ENCODE results near the gene PDCD6IP.
"Not testable (repeated sequence)": the region's sequence is repeated elsewhere in the genome, so short reads cannot be mapped to it uniquely, and the experiment has no call there.

DNA sequence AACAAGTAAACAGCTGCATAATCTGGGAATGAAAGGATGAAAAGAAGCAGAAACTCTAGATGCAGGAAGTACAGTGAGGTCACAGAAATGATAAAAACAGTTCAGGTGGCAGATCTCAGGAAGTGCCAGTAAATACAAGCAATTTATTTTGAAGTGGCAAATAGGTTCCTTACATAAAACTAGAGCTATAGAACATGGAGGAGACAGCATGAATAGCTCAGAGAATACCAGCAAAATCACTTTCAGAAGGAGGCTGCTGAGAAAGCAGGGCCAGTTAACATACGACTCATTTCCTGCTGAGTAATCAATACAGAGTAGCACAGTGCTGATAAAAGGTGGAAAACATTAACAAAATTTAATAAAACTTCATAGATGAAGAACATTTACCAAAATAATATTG is 57.0 kb downstream of the PDCD6IP start:
- TF ChIP-seq TAF1 (IDR thresholded peaks at IDR 0.05; ENCODE audit: borderline replicate concordance, low read depth, low read length); POLR2A (IDR thresholded peaks at IDR 0.05; ENCODE audit: low read depth, low read length); POLR2AphosphoS5 (IDR thresholded peaks at IDR 0.05; ENCODE audit: low read depth, low read length): not testable (repeated sequence)

Measured in GM12892 (cell line).